WTC11 (cell line): Measurements from ENCODE around the gene RPP38. TPM values are rescaled to one million over a fixed set of nuclear protein-coding genes. Genes with fewer than 3 reads are reported as not detected.

Source experiments
- ATAC-seq: fragments of 200-7000 bp; cut with Tn5 transposase; 2 replicates; pipeline ENCODE4 v1.10.0; 2021; ENCODE audit warnings: mild to moderate bottlenecking, moderate library complexity
- CTCF ChIA-PET: fragments of 300-600 bp; sonication (Branson Sonifier 250); formaldehyde crosslinking; loops from one replicate; lab custom pipeline; 2021; ENCODE audit warnings: antibody characterized with exemption; lab: Charles Lee
- POLR2A ChIA-PET: fragments of 350-600 bp; sonication (Branson Sonifier 250); formaldehyde crosslinking; loops from one replicate; lab custom pipeline; 2021; ENCODE audit warnings: antibody characterized with exemption; lab: Charles Lee
- DNase-seq: peaks from one replicate; pipeline ENCODE4 v3.0.0; 2021; ENCODE audit warnings: low spot score
- H3K27ac Mint-ChIP-seq: 2 replicates; pipeline ENCODE4 v1.8.0; 2021; ENCODE audit warnings: mixed read lengths
- H3K27me3 Mint-ChIP-seq: 2 replicates; pipeline ENCODE4 v1.8.0; 2021; ENCODE audit warnings: low read depth, mild to moderate bottlenecking, moderate library complexity, mixed read lengths
- H3K36me3 Mint-ChIP-seq: 2 replicates; pipeline ENCODE4 v1.8.0; 2021; ENCODE audit warnings: mixed read lengths
- H3K4me1 Mint-ChIP-seq: 2 replicates; pipeline ENCODE4 v1.8.0; 2022; ENCODE audit warnings: mixed read lengths
- H3K4me3 Mint-ChIP-seq: 2 replicates; pipeline ENCODE4 v1.8.0; 2021; ENCODE audit warnings: mild to moderate bottlenecking, moderate library complexity, mixed read lengths
- H3K9me3 Mint-ChIP-seq: 2 replicates; pipeline ENCODE4 v1.8.0; 2021; ENCODE audit warnings: mixed read lengths
- CBFB ChIP-seq: sonication (generic); formaldehyde crosslinking; IDR thresholded peaks from 2 replicates; pipeline ENCODE4 v1.8.1; 2022; ENCODE audit warnings: mild to moderate bottlenecking, low read depth, missing genetic modification reagents
- CREM ChIP-seq: sonication (generic); formaldehyde crosslinking; IDR thresholded peaks from 2 replicates; pipeline ENCODE4 v1.8.1; 2022; ENCODE audit warnings: mild to moderate bottlenecking, missing genetic modification reagents, moderate library complexity
- FOXJ3 ChIP-seq: sonication (generic); formaldehyde crosslinking; IDR thresholded peaks from 2 replicates; pipeline ENCODE4 v1.9.0; 2021; ENCODE audit warnings: missing genetic modification reagents, mild to moderate bottlenecking, borderline replicate concordance
- HMGA2 ChIP-seq: fragments of 250-450 bp; sonication (Bioruptor Pico); IDR thresholded peaks from 2 replicates; pipeline ENCODE4 v1.4.0; 2021; ENCODE audit warnings: mild to moderate bottlenecking, moderate library complexity
- KAT7 ChIP-seq: sonication (generic); formaldehyde crosslinking; IDR thresholded peaks from 2 replicates; pipeline ENCODE4 v1.8.1; 2023; ENCODE audit warnings: missing genetic modification reagents, mild to moderate bottlenecking, borderline replicate concordance
- NFYB ChIP-seq: sonication (generic); formaldehyde crosslinking; conservative IDR thresholded peaks from 2 replicates; pipeline ENCODE4 v1.8.0; 2022; ENCODE audit warnings: low read depth, missing genetic modification reagents
- NR2C2 ChIP-seq: sonication (generic); formaldehyde crosslinking; IDR thresholded peaks from 2 replicates; pipeline ENCODE4 v1.8.0; 2022; ENCODE audit warnings: mild to moderate bottlenecking, missing genetic modification reagents
- NR3C1 ChIP-seq: sonication (generic); formaldehyde crosslinking; conservative IDR thresholded peaks from 2 replicates; pipeline ENCODE4 v1.8.1; 2023; ENCODE audit warnings: low read depth, mild to moderate bottlenecking, missing genetic modification reagents
- RELA ChIP-seq: sonication (generic); formaldehyde crosslinking; IDR thresholded peaks from 2 replicates; pipeline ENCODE4 v1.8.1; 2022; ENCODE audit warnings: missing genetic modification reagents, mild to moderate bottlenecking, borderline replicate concordance
- SMAD4 ChIP-seq: sonication (generic); formaldehyde crosslinking; IDR thresholded peaks from 2 replicates; pipeline ENCODE4 v1.8.0; 2022; ENCODE audit warnings: mild to moderate bottlenecking, missing genetic modification reagents
- SOX15 ChIP-seq: fragments of 250-450 bp; sonication (Bioruptor Pico); IDR thresholded peaks from 2 replicates; pipeline ENCODE4 v1.9.0; 2021; ENCODE audit warnings: mild to moderate bottlenecking
- ZNF423 ChIP-seq: fragments of 250-450 bp; sonication (Bioruptor Pico); IDR thresholded peaks from 2 replicates; pipeline ENCODE4 v2.1.2; 2022; ENCODE audit warnings: mild to moderate bottlenecking, moderate library complexity
- total RNA-seq: library from RNA; stranded (reverse); gene quantifications from 3 replicates; pipeline ENCODE4 v1.2.3, GENCODE V29; 2021
- TF ChIP-seq, protein P1 (sequence below): sonication (generic); formaldehyde crosslinking; IDR thresholded peaks from 2 replicates; pipeline ENCODE4 v1.8.0; 2023; ENCODE audit warnings: missing genetic modification reagents, mild to moderate bottlenecking, borderline replicate concordance
- TF ChIP-seq, protein P2 (sequence below): fragments of 250-450 bp; sonication (Bioruptor Pico); IDR thresholded peaks from 2 replicates; pipeline ENCODE4 v1.9.0; 2021; ENCODE audit warnings: mild to moderate bottlenecking
- TF ChIP-seq, protein P3 (sequence below): fragments of 200-600 bp; IDR thresholded peaks from 2 replicates; pipeline ENCODE4 v1.8.0; 2022; ENCODE audit warnings: antibody characterized with exemption
- TF ChIP-seq, protein P4 (sequence below): fragments of 250-450 bp; sonication (Bioruptor Pico); IDR thresholded peaks from 2 replicates; pipeline ENCODE4 v1.9.0; 2021; ENCODE audit warnings: mild to moderate bottlenecking
- TF ChIP-seq, protein P5 (sequence below): sonication (generic); formaldehyde crosslinking; IDR thresholded peaks from 2 replicates; pipeline ENCODE4 v1.8.1; 2022; ENCODE audit warnings: mild to moderate bottlenecking, moderate library complexity, missing genetic modification reagents
- TF ChIP-seq, protein P6 (sequence below): sonication (generic); formaldehyde crosslinking; IDR thresholded peaks from 2 replicates; pipeline ENCODE4 v1.8.1; 2023; ENCODE audit warnings: mild to moderate bottlenecking, missing genetic modification reagents, moderate library complexity
- TF ChIP-seq, protein P7 (sequence below): sonication (generic); formaldehyde crosslinking; conservative IDR thresholded peaks from 2 replicates; pipeline ENCODE4 v1.8.1; 2022; ENCODE audit warnings: mild to moderate bottlenecking, missing genetic modification reagents

RPP38 gene
- total RNA-seq, 1 experiment from 2014 or later: 20.9 TPM

DNA sequence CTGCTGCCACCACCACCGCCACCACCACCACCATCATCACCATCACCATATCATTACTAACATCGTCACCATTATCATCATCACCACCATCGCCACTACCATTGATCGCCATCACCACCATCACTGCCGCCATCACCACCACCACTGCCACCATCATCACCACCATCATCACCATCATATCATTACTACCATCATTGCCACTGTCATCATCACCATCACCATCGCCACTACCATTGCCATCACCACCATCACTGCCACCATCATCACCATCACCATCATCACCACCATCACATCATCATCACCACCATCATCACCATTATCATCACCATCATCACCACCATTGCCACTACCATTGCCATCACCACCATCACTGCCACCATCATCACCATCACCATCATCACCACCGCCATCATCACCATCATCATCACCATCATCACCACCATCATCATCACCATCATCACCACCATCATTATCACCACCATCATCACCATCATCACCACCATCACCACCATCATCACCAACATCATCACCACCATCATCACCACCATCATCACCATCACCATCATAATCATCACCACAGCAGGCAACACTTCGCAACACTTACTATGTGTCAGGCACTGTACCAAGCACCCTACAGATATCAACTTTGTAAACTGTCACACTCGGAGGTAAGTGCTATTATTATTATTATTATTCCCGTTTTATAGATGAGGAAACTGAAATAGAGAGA lies 52.1 kb downstream of the RPP38 start (continued):
- TF ChIP-seq, protein P1, sequence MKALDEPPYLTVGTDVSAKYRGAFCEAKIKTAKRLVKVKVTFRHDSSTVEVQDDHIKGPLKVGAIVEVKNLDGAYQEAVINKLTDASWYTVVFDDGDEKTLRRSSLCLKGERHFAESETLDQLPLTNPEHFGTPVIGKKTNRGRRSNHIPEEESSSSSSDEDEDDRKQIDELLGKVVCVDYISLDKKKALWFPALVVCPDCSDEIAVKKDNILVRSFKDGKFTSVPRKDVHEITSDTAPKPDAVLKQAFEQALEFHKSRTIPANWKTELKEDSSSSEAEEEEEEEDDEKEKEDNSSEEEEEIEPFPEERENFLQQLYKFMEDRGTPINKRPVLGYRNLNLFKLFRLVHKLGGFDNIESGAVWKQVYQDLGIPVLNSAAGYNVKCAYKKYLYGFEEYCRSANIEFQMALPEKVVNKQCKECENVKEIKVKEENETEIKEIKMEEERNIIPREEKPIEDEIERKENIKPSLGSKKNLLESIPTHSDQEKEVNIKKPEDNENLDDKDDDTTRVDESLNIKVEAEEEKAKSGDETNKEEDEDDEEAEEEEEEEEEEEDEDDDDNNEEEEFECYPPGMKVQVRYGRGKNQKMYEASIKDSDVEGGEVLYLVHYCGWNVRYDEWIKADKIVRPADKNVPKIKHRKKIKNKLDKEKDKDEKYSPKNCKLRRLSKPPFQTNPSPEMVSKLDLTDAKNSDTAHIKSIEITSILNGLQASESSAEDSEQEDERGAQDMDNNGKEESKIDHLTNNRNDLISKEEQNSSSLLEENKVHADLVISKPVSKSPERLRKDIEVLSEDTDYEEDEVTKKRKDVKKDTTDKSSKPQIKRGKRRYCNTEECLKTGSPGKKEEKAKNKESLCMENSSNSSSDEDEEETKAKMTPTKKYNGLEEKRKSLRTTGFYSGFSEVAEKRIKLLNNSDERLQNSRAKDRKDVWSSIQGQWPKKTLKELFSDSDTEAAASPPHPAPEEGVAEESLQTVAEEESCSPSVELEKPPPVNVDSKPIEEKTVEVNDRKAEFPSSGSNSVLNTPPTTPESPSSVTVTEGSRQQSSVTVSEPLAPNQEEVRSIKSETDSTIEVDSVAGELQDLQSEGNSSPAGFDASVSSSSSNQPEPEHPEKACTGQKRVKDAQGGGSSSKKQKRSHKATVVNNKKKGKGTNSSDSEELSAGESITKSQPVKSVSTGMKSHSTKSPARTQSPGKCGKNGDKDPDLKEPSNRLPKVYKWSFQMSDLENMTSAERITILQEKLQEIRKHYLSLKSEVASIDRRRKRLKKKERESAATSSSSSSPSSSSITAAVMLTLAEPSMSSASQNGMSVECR (CRISPR knock-in tag): no peak
- TF ChIP-seq SMAD4 (CRISPR knock-in tag): no peak
- TF ChIP-seq, protein P2, sequence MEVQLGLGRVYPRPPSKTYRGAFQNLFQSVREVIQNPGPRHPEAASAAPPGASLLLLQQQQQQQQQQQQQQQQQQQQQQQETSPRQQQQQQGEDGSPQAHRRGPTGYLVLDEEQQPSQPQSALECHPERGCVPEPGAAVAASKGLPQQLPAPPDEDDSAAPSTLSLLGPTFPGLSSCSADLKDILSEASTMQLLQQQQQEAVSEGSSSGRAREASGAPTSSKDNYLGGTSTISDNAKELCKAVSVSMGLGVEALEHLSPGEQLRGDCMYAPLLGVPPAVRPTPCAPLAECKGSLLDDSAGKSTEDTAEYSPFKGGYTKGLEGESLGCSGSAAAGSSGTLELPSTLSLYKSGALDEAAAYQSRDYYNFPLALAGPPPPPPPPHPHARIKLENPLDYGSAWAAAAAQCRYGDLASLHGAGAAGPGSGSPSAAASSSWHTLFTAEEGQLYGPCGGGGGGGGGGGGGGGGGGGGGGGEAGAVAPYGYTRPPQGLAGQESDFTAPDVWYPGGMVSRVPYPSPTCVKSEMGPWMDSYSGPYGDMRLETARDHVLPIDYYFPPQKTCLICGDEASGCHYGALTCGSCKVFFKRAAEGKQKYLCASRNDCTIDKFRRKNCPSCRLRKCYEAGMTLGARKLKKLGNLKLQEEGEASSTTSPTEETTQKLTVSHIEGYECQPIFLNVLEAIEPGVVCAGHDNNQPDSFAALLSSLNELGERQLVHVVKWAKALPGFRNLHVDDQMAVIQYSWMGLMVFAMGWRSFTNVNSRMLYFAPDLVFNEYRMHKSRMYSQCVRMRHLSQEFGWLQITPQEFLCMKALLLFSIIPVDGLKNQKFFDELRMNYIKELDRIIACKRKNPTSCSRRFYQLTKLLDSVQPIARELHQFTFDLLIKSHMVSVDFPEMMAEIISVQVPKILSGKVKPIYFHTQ (CRISPR knock-in tag): no peak
- TF ChIP-seq, protein P3, sequence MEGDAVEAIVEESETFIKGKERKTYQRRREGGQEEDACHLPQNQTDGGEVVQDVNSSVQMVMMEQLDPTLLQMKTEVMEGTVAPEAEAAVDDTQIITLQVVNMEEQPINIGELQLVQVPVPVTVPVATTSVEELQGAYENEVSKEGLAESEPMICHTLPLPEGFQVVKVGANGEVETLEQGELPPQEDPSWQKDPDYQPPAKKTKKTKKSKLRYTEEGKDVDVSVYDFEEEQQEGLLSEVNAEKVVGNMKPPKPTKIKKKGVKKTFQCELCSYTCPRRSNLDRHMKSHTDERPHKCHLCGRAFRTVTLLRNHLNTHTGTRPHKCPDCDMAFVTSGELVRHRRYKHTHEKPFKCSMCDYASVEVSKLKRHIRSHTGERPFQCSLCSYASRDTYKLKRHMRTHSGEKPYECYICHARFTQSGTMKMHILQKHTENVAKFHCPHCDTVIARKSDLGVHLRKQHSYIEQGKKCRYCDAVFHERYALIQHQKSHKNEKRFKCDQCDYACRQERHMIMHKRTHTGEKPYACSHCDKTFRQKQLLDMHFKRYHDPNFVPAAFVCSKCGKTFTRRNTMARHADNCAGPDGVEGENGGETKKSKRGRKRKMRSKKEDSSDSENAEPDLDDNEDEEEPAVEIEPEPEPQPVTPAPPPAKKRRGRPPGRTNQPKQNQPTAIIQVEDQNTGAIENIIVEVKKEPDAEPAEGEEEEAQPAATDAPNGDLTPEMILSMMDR: no peak
- no peak for TF ChIP-seq FOXJ3 (CRISPR knock-in tag)
- no peak for TF ChIP-seq HMGA2
- no peak for TF ChIP-seq KAT7
- no peak for TF ChIP-seq CBFB (CRISPR knock-in tag)
- TF ChIP-seq, all 79 proteins: peak for 0

DNA sequence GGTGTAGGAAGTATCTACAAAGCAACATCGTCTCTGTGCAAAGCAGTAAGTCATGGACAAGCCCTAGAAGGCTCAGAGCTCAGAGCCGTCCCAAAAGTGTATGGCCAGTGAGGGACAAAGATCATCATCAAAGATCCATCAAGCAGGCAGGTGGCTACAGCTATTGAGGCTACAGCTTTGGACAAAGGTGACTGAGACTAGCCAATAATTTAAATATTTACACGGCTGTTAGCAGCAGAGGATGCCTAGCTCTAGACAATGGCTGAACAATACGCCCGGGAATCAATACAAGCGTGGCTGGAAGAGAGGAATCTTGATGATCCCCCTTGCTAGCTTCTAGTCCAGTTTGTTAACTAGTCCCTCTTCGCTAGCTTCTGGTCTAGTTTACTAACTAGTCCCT lies 53.4 kb downstream of the RPP38 start:
- no peak for ATAC-seq
- peaks cover 3% of the 10 kb centered on the region; the same call in 1 of the 2 replicates for H3K36me3 Mint-ChIP-seq
- POLR2A ChIA-PET: no interaction called here
- no peak for TF ChIP-seq NR3C1 (CRISPR knock-in tag)
- TF ChIP-seq, protein P1 (CRISPR knock-in tag): no peak
- TF ChIP-seq, protein P4, sequence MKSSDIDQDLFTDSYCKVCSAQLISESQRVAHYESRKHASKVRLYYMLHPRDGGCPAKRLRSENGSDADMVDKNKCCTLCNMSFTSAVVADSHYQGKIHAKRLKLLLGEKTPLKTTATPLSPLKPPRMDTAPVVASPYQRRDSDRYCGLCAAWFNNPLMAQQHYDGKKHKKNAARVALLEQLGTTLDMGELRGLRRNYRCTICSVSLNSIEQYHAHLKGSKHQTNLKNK: no peak
- TF ChIP-seq NFYB (CRISPR knock-in tag): no peak
- TF ChIP-seq, protein P5, sequence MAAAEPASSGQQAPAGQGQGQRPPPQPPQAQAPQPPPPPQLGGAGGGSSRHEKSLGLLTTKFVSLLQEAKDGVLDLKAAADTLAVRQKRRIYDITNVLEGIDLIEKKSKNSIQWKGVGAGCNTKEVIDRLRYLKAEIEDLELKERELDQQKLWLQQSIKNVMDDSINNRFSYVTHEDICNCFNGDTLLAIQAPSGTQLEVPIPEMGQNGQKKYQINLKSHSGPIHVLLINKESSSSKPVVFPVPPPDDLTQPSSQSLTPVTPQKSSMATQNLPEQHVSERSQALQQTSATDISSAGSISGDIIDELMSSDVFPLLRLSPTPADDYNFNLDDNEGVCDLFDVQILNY (CRISPR knock-in tag): no peak
- no peak for TF ChIP-seq ZNF423 (CRISPR knock-in tag)
- TF ChIP-seq, protein P6, sequence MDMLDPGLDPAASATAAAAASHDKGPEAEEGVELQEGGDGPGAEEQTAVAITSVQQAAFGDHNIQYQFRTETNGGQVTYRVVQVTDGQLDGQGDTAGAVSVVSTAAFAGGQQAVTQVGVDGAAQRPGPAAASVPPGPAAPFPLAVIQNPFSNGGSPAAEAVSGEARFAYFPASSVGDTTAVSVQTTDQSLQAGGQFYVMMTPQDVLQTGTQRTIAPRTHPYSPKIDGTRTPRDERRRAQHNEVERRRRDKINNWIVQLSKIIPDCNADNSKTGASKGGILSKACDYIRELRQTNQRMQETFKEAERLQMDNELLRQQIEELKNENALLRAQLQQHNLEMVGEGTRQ (CRISPR knock-in tag): no peak
- no peak for TF ChIP-seq RELA (CRISPR knock-in tag)
- TF ChIP-seq NR2C2 (CRISPR knock-in tag): no peak
- TF ChIP-seq SOX15 (CRISPR knock-in tag): no peak
- TF ChIP-seq CREM (CRISPR knock-in tag): no peak
- TF ChIP-seq, protein P7, sequence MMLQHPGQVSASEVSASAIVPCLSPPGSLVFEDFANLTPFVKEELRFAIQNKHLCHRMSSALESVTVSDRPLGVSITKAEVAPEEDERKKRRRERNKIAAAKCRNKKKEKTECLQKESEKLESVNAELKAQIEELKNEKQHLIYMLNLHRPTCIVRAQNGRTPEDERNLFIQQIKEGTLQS (CRISPR knock-in tag): no peak
- TF ChIP-seq, all 79 proteins: peak for 0
- Mint-ChIP-seq H3K9me3 (no peaks in the 10 kb centered on the region), H3K4me1 (peaks cover 7% of the 10 kb centered on the region), H3K27me3 (no peaks in the 10 kb centered on the region), H3K27ac (no peak overlapping the region), H3K4me3 (no peak overlapping the region)
- CTCF ChIA-PET: interaction anchor here (1.0 kb wide), 1 partner anchor 17 kb away, joined by 4 read pairs; no protein-coding TSS in a partner anchor
- no peak for DNase-seq
